ENCODE data around the gene HBB. TPM values are rescaled to one million over a fixed set of nuclear protein-coding genes. Genes with fewer than 3 reads are reported as not detected.
"Not testable (repeated sequence)": the region's sequence is repeated elsewhere in the genome, so short reads cannot be mapped to it uniquely, and the experiment has no call there.

HBB gene
- total RNA-seq, 6 donors from 2014 or later: 26.2 to 1,949 (median 399) TPM

DNA sequence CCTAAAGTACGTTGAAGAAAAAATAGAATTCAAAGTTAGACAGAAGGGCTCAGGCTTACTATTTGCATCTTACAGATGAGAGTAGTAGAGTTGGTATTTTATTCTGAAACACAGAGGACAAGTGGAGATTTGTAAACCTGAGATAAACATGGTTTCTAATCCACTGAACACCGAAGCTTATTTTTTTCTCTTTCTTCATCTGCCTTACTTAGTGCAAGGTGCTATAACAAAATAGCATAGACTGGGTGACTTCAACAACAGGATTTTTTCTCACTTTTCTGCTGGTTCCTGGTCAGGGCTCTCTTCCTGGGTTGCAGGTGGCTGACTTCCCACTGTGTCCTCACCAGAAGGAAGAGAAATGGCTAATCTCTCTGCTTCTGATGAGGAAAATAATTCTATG lies 24.9 kb upstream of the HBB start:
- ATAC-seq (ENCODE audit: low FRiP score in 2 of 2) (no peak), DNase-seq (no peak)
- 40 to 63% methylated on average over 2 of the region's 2 CpGs for WGBS, 2 donors
- no peak for TF ChIP-seq POLR2AphosphoS5 (IDR thresholded peaks at IDR 0.05)
- TF ChIP-seq, protein P1, sequence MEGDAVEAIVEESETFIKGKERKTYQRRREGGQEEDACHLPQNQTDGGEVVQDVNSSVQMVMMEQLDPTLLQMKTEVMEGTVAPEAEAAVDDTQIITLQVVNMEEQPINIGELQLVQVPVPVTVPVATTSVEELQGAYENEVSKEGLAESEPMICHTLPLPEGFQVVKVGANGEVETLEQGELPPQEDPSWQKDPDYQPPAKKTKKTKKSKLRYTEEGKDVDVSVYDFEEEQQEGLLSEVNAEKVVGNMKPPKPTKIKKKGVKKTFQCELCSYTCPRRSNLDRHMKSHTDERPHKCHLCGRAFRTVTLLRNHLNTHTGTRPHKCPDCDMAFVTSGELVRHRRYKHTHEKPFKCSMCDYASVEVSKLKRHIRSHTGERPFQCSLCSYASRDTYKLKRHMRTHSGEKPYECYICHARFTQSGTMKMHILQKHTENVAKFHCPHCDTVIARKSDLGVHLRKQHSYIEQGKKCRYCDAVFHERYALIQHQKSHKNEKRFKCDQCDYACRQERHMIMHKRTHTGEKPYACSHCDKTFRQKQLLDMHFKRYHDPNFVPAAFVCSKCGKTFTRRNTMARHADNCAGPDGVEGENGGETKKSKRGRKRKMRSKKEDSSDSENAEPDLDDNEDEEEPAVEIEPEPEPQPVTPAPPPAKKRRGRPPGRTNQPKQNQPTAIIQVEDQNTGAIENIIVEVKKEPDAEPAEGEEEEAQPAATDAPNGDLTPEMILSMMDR (IDR thresholded peaks at IDR 0.05): no peak
- TF ChIP-seq EP300 (IDR thresholded peaks at IDR 0.05): no peak
- no peak for TF ChIP-seq POLR2A (IDR thresholded peaks at IDR 0.05)
- Histone ChIP-seq H3K36me3 (no peaks in the 10 kb centered on the region), H3K27me3 (no peaks in the 10 kb centered on the region), H3K4me1 (no peaks in the 10 kb centered on the region), H3K4me3 (no peak overlapping the region), H3K9me3 (no peaks in the 10 kb centered on the region), H3K27ac (no peak overlapping the region)

DNA sequence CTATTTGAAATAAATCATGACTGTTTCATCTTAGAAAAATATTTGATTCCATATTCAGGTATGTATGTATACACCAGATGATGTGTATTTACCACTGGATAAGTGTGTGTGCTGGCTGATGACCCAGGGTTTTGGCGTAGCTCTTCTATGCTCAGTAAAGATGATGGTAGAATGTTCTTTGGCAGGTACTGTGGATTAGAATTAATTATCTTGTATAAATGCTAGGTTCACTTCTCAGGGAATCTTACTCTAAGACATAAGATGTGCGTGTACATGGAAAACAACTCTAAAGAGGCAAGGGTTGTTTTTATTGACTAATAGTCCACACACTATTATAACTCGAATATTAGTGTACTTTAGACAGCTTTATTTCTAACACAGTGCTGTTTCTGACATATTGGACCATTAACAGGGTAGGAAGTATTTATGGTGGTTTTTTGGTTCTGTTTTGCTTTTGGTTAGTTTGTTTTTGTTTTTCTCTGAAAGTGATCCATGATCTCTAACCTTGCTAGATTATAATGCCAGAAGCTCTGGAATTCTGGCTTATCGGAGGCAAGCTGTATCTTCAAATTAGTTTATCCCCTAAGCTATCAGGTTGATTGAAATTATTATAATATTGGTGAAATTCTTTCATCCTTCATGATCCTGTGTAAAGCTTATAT lies 23.8 kb upstream of the HBB start:
- Histone ChIP-seq H3K27me3 (no peaks in the 10 kb centered on the region), H3K36me3 (no peaks in the 10 kb centered on the region), H3K9me3 (no peaks in the 10 kb centered on the region), H3K4me1 (no peaks in the 10 kb centered on the region), H3K27ac (no peak overlapping the region), H3K4me3 (no peak overlapping the region)
- 85 to 91% methylated on average over 4 of the region's 4 CpGs for WGBS, 2 donors
- no peak for TF ChIP-seq EP300 (IDR thresholded peaks at IDR 0.05)
- no peak for TF ChIP-seq POLR2A (IDR thresholded peaks at IDR 0.05)
- TF ChIP-seq POLR2AphosphoS5 (IDR thresholded peaks at IDR 0.05): no peak
- DNase-seq: no peak
- no peak for ATAC-seq (ENCODE audit: low FRiP score in 2 of 2)

DNA sequence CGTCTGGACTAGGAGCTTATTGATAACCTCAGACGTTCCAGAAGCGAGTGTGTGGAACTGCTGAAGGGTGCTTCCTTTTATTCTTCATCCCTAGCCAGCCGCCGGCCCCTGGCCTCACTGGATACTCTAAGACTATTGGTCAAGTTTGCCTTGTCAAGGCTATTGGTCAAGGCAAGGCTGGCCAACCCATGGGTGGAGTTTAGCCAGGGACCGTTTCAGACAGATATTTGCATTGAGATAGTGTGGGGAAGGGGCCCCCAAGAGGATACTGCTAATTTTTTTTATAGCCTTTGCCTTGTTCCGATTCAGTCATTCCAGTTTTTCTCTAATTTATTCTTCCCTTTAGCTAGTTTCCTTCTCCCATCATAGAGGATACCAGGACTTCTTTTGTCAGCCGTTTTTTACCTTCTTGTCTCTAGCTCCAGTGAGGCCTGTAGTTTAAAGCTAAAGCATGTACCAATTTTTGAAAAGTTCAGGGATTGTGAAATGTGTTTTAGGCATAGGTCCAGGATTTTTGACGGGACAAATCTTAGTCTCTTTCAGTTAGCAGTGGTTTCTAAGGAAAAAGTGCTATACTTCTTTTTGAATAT lies 23.0 kb upstream of the HBB start, which contains the start of gene HBG1:
Gene HBG1, minus strand, starts transcription at position 51 of the 590 bp plus-strand sequence. CDS start 53 bp downstream, outside the sequence.
- not testable (repeated sequence) for H3K4me3 ChIP-seq; H3K9me3 ChIP-seq; H3K27me3 ChIP-seq; H3K27ac ChIP-seq; DNase-seq; H3K36me3 ChIP-seq; ATAC-seq (ENCODE audit: low FRiP score in 2 of 2); H3K4me1 ChIP-seq
- WGBS, 2 donors: 58% methylated on average over 2 to 4 of the region's 9 CpGs

DNA sequence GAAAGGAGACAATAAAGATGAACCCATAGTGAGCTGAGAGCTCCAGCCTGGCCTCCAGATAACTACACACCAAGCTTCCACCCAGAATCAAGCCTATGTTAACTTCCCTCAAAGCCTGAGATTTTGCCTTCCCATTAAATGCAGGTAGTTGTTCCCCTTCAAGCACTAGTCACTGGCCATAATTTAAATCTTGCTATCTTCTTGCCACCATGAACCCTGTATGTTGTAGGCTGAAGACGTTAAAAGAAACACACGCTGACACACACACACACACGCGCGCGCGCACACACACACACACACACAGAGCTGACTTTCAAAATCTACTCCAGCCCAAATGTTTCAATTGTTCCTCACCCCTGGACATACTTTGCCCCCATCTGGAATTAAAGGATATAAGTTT lies 21.6 kb upstream of the HBB start:
- not testable (repeated sequence) for H3K27me3 ChIP-seq; DNase-seq; H3K27ac ChIP-seq; ATAC-seq (ENCODE audit: low FRiP score in 2 of 2); H3K9me3 ChIP-seq; H3K4me3 ChIP-seq; H3K36me3 ChIP-seq; H3K4me1 ChIP-seq
- WGBS, 2 donors: 75 to 94% methylated on average over 7 of the region's 7 CpGs

DNA sequence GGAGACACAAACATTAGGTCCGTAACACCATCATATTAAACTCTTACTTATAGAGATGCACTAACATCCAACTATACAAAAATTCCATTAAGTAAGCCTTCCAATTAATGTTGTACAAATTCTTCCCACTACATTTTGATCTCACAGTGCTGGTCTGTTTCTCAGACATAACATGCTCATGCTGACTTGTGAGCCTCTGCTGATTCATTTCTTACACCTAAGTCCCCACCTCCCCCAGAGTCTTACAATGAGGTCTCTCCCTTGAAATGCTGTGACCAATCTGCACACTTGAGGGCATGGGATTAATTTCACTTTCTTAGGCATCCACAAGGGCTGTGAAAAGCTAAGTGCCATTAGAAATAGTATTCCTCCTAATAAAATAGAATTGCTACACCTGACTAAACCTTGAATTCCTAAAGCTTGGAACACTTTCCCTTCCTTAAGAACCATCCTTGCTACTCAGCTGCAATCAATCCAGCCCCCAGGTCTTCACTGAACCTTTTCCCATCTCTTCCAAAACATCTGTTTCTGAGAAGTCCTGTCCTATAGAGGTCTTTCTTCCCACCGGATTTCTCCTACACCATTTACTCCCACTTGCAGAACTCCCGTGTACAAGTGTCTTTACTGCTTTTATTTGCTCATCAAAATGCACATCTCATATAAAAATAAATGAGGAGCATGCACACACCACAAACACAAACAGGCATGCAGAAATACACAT lies 20.8 kb upstream of the HBB start:
- 89 to 92% methylated on average over 3 of the region's 3 CpGs for WGBS, 2 donors
- no peak for ATAC-seq (ENCODE audit: low FRiP score in 2 of 2)
- no peaks in the 10 kb centered on the region for H3K9me3 ChIP-seq

More for the DNA sequence above, 20.8 kb upstream of the HBB start:
- H3K4me1 ChIP-seq: no peaks in the 10 kb centered on the region
- DNase-seq: no peak
- no peak overlapping the region for H3K4me3 ChIP-seq
- no peak for TF ChIP-seq POLR2A (IDR thresholded peaks at IDR 0.05)
- no peak for TF ChIP-seq POLR2AphosphoS5 (IDR thresholded peaks at IDR 0.05)
- TF ChIP-seq, protein P1 (IDR thresholded peaks at IDR 0.05): no peak
- no peak for TF ChIP-seq EP300 (IDR thresholded peaks at IDR 0.05)
- no peaks in the 10 kb centered on the region for H3K36me3 ChIP-seq
- H3K27me3 ChIP-seq: no peaks in the 10 kb centered on the region
- no peak overlapping the region for H3K27ac ChIP-seq

All from upper lobe of left lung (tissue), 6 donors.